Sciatic nerve (tissue), 2 donors: ENCODE measurements around the gene ATP6V1G2. TPM values are rescaled to one million over a fixed set of nuclear protein-coding genes. Genes with fewer than 3 reads are reported as not detected.

Experiments
- ATAC-seq: fragments of 200-7000 bp; cut with Tn5 transposase; one replicate; pipeline ENCODE4 v1.9.1; 2020; ENCODE audit warnings: mild to moderate bottlenecking, moderate library complexity
- DNase-seq: peaks from one replicate; pipeline ENCODE4 v3.0.0-alpha.2; 2020; ENCODE audit warnings: low spot score
- intact Hi-C: fragments of 100-400 bp; cut with DNase I; formaldehyde crosslinking; loops from one replicate; pipeline ENCODE4 v1.14.2; 2022
- total RNA-seq: library from RNA; stranded (reverse); fragmentation: NEBNext Ultra II Directional; extraction: Animal tissue kit (Norgen Biotek cat#: 25700); gene quantifications from one replicate; pipeline ENCODE4 v1.2.1, GENCODE V29; 2021
- donor health status: DM: no; HTN: no; CAD: no.
- donor health status: DM: no; HTN: no; CAD: no.

Gene ATP6V1G2
- total RNA-seq, 1 donor from 2014 or later = 4.8 TPM

- intact Hi-C loops = no loop called here
- no peak for DNase-seq
- ATAC-seq = no peak
Observed at GRCh38 chr6:31576897-31577578, 30.6 kb upstream of the ATP6V1G2 start.

GRCh38 chr6:31575952-31576685 is 29.7 kb upstream of the ATP6V1G2 start:
- intact Hi-C loops = no loop called here
- ATAC-seq (no peak), DNase-seq (no peak)

GRCh38 chr6:31575335-31575901 is 29.0 kb upstream of the ATP6V1G2 start, which contains the start of gene TNF:
TNF (plus strand) TSS chr6:31575565; CDS start chr6:31575742, 177 bp downstream.
- ATAC-seq (peak; percentile 64), DNase-seq (no peak)
- intact Hi-C loops = no loop called here

- no peak for ATAC-seq
- no peak for DNase-seq
- intact Hi-C loops = no loop called here
Observed at GRCh38 chr6:31574106-31575061, 28.0 kb upstream of the ATP6V1G2 start.

GRCh38 chr6:31573239-31574105 is 27.1 kb upstream of the ATP6V1G2 start:
- intact Hi-C loops = no loop called here
- no peak for ATAC-seq
- no peak for DNase-seq

- DNase-seq = no peak
- ATAC-seq = no peak
- intact Hi-C loops = no loop called here
Observed at GRCh38 chr6:31572041-31572911, 25.9 kb upstream of the ATP6V1G2 start, which contains the start of gene LTA. LTA (plus strand) TSS chr6:31572289; CDS start chr6:31572743, 454 bp downstream.

GRCh38 chr6:31569861-31570536 is 23.6 kb upstream of the ATP6V1G2 start:
- no peak for DNase-seq
- no peak for ATAC-seq
- intact Hi-C loops = no loop called here

GRCh38 chr6:31568537-31568961 is 22.1 kb upstream of the ATP6V1G2 start:
- ATAC-seq (peak; percentile 46), DNase-seq (no peak)
- intact Hi-C loops = no loop called here

GRCh38 chr6:31567531-31568370 is 21.3 kb upstream of the ATP6V1G2 start:
- DNase-seq (no peak), ATAC-seq (no peak)
- intact Hi-C loops = no loop called here

- ATAC-seq = no peak
- DNase-seq = no peak
- intact Hi-C loops = no loop called here
Observed at GRCh38 chr6:31560697-31561058, 14.3 kb upstream of the ATP6V1G2 start.

- ATAC-seq (peak; percentile 68), DNase-seq (no peak)
- intact Hi-C loops = no loop called here
Observed at GRCh38 chr6:31559958-31560696, 13.7 kb upstream of the ATP6V1G2 start.

- intact Hi-C loops = no loop called here
- DNase-seq (no peak), ATAC-seq (no peak)
Observed at GRCh38 chr6:31559606-31559957, 13.2 kb upstream of the ATP6V1G2 start.

GRCh38 chr6:31558631-31559500 is 12.5 kb upstream of the ATP6V1G2 start:
- DNase-seq = no peak
- peak; percentile 77 for ATAC-seq
- intact Hi-C loops = no loop called here

GRCh38 chr6:31558318-31558625 is 11.9 kb upstream of the ATP6V1G2 start:
- intact Hi-C loops = no loop called here
- no peak for DNase-seq
- no peak for ATAC-seq
